ENCODE data around the gene APLP2.
"Not testable (repeated sequence)": the region's sequence is repeated elsewhere in the genome, so short reads cannot be mapped to it uniquely, and the experiment has no call there.

The APLP2 gene

DNA sequence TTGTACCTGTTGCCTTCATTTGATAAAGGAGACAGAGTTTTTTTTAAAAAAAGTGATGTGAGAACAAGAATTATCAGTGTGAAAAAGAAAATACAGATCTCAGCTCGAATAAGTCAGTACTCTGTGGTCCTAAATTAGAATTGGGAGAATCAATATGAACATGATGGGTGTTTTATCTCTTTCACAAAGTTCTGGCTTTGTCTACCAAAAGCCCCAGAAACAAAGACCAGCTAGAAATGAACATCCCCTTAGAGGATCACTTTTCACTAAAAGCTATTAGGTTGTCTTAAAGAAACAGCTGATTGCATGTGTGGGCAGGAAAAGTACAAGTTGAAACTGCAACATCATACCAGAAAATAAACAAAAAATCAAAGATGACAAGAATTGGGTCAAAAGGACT is 81.5 kb downstream of the APLP2 start:
- DNase-seq: no peak

DNA sequence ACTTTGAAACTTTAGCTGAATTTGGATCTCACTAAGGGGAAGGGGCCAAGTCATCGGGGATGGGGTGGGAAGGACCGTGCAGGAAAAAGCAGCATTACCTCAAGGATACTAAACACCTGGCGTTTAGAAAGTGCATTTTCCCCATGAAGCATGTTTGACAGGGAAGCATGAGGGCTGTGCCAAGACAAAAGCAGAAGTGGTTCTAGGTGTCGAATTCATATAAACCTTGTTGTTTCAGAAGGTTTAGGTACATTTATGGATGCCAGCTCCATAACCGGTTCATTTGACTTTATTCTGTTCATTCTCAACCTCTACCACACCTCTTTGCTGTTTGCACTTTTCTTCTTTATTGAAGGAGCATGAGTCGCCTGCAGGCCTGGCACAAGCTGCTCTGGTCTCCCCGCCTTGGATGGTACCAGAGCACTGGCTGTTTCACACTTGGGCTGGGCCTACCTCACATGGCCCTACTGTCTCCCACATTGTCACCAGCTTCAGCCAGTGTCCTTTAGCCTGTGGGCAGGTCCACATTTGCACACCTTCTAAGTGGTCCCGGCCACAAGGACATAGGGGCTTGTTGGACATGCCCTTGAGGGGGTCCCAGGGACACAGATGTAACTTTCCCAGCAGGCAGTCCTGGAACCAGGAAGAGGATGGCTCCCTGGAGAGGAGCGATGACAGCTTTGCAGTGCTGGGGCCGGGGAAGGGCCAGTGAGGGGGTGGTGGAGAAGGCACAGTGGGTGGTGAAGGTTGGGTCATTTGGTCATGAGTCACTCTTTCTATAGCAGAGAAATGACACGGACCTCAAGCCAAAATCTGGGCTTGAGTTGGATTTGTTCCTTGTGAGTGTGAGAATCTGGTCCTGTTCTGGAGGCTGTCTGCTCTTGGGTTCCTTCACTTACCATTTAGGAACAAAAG is 86.7 kb downstream of the APLP2 start:
- DNase-seq: no peak

DNA sequence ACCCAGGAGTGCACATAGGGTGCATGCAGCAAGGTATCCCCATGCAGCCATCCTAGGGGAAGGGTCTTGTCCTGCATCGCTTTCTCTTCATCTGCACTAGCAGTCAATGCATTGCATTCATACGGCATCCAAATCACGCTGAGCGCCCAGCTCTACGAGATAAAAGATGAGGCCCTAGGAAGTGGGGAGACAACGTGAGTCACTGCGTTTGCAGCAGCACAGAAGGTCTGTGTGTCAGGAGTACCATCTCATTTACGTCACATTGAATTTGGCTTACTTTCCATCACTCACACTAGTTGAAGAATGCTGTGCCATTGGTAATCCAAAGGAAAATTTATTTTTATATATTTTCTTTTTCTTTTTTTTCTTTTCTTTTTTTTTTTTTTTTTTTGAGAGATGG is 87.4 kb downstream of the APLP2 start:
- no peak for DNase-seq

DNA sequence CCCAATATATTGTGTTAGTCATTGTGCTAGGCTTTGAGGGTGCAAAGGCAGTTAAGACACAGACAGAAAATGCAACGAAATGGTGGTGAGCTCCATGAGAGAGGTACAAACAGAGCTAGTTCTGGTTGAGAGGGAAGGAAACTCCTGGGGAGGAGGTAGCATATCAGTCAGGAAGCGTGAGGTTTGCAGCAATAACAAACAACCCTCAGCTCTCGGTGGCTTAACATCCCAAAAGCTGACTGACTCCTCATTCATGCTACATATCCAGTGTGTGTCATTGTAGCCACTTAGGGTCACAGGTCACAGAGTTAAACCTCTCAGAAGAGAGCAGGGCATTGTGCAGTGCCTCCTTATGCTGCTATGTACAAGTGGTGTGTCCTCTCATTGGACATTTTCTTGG is 88.1 kb downstream of the APLP2 start:
- no peak for DNase-seq

DNA sequence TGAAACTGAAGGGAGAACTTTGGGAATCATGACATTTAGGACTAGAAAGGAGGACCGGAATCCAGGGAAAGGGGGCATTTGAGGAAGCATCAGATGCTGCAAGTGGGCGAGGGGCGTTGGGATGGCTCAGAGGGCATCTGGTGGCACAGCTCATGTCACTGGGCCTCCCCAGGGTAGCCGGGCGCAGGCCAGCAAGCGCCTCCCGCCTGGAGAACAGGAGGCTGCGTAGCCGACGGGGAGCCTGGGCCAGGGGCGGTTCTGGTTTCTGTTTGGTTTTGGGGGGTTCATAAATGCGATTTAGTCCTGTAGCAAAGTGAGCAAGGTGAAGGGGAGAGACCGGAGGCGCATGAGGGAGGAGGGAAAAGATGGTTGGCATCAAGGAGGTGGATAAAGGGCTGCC is 89.4 kb downstream of the APLP2 start:
- no peak for DNase-seq

DNA sequence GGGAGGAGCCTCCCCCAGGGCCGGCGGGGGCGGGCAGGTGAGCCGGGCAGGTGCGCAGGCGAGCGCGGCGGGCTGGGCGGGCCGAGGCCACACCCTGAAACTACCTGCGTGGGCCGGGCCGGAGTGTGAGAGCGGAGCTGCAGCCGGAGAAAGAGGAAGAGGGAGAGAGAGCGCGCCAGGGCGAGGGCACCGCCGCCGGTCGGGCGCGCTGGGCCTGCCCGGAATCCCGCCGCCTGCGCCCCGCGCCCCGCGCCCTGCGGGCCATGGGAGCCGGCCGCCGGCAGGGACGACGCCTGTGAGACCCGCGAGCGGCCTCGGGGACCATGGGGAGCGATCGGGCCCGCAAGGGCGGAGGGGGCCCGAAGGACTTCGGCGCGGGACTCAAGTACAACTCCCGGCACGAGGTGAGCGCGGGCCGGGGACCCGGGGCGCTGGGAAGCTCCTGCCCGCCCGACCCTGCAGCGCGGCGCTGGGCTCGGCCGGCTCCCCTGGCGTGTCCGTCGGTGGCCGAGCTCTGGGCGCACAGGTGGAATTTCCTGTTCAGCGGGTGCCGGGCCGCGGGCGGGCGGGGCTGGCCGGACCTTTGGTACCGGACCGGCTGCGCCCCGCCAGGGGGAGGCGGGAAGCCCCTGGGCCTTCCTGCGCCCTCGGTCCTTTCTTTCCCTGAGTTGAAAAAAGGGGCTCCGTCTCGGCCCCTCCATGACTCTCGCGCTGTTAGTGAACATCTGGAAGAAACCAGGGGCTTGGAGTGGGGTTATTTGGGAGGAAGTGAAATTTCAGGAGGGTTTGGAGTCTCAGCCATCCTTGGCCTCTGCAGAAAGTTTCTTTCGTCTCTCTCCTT is 90.2 kb downstream of the APLP2 start, which contains the start of gene ST14:
Gene ST14 (plus strand): TSS at position 126 of the 841 bp plus-strand sequence. CDS start 198 bp downstream, at position 324.
- DNase-seq: no peak

DNA sequence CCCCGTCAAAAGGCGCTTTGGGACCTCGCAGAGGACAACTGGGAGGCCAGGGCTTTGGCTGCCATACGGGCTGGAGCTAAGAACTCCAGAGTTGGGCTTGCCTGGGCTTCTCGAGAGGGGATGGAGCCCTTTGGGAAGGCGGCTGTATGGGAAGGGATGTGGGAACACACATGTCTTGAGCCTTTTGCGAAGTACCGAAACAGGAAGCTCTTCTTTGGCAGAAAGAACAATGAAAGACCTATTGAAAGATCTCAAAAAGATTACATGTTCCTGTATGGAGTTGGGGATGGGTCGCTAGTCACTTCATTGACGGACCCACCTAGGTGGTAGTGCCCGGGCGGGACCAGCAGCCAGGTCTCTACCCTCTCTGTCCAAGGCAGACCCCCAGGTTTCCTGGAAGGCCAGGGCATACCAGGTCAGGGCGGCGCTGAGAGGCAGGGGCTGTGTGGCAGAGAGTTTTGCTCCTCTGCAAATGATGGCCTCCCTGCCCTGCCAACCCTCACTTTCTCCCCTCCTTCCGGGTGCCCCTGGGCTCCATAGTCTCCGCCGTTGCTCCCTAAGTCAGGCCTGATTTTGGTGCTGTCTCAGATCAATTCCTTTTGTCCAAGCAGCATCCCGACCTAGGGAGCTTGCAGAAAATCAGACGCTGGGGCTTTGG is 90.9 kb downstream of the APLP2 start:
- no peak for DNase-seq

DNA sequence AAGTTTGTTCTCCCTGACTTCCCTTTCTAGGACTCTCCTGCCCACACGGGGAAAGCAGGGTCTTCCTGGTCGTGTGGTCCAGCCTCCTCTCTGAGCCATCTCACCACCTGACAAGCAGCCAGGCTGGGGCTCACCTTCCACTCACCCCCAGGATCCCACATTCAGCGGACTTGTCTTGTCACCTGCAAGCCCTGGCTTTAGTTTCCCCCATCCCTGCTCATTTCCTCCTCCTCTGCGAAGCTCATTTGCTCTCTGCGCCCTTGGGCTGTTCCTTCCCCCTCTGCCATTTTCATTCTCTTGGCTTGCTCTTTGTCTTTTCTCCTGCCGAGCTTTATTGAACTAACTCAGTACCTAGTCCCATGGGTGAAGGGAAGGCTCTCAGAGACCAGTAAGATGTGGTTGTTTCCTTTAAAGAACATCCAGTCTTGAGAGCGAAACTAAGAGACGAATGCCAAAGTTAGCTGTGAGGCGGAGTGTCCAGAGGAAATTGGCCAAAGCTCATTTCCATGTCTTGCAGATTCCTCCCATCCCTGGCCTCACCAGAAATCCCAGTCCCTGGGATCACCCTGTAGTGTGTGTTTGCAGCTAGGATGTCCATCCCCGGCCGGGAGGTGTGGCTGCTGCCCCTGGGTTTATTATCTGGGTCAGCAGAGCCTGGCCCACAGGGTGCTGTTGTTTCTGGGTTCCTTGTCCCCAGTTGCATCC is 91.9 kb downstream of the APLP2 start:
- no peak for DNase-seq

DNA sequence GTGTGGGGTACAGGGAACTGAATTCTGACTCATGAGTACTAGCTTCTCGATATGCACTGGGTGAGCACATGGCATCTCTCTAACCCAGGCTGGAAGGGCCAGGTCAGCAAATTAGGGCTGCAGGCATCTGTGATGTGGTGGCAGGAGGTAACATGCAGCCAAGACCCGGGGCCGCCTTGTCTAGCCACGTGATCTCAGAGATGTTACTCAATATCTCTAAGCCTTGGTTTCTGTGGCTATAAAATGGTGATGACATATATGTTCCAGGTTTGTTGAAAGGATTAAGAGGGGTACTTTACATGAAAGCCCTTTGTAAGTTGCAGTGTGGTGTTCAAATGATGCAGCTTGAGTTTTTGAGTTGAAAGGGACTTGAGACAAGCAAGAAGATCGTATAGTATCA is 93.0 kb downstream of the APLP2 start:
- DNase-seq: no peak

DNA sequence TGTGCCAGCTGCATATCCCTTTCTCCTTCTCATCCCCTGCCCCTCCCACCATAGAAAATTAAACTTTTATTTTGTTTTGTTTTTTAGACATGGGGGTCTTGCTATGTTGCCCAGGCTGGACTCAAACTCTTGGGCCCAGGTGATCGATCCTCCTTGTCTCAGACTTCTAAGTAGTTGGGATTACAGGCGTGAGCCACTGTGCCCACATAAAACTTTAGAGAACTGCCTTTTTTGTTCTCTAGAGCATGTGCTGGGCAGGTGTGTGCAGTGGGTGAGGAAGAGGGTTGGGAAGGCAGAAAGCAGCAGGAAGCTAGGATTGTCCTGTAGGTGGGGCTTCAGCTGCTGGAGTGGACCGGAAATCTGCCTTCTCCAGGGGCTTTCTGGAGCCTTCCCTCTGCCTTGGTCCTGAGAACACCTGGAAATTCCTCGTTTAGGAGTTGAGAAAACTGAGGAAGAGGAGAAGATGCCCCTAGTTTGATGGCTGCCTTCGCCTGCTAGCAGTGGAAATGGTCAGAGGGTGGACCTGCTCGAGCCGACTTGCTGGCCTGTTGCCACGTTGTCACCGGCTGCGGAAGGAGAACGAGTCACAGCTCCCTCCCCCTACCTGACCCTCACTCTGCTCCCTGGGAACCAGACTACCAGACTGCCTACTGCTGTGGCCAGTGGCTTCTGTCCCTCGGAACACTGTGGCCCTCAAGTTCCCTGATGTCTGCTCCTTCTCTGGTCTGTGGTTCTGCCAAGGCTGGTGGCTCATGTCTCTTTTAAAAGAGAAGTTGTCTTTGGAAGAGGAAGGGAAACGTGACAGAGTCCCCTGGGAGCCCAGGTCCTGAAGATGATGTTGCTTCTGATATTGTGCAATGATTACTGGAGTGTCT is 93.9 kb downstream of the APLP2 start:
- no peak for DNase-seq

DNA sequence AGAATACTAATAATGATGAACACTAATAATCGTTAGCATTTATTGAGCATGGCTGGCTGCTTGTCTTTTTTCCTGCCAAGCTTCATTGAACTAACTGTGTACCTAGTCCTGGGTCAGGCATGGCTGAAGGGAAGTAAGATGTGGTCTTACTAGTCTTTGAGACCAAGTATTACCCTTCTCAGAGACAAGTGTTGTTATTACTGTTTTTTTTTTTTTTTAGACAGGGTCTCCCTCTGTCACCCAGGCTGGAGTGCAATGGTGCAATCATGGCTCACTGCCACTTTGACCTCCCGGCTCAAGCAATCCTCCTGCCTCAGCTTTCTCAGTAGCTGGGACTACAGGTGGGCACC is 94.5 kb downstream of the APLP2 start:
- no peak for DNase-seq

DNA sequence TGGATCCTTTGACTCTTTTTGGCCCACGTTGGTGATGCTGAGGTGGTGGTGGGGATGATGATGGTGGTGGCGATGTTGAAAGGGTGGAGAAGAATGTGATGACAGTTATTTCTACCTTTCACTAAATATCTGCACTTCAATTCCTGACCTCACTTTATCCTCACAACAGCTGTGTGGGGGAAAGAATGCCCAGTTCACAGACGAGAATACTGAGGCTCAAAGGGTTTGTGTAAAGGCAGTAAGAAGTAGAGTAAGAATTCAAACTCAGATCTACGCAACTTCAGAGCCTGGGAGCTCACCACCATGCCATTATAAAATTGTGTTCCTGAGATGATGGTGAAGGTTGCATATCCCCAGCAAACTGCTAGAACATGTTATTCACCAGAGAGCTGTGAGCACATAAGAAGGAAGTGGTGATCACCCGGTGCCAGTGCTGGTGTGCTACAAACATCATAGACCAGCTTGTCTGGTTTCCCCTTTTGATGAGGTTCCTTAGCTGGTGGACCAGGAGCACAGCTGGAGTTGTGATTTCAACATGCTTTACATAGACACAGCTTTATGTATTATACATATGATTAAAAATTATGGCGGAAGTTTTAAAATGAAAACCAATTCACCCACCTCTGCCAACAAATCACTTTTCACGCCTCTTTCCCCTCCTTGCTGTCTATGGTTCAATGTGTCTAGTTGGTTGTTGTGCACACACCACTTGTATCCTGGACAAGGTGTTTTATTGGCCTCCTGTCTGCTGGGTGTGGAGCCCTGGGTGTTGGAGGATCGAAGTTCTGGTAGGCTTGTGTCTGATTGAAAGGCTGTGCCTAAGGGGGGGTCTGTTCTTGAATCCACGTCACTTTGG is 96.1 kb downstream of the APLP2 start:
- DNase-seq: no peak

DNA sequence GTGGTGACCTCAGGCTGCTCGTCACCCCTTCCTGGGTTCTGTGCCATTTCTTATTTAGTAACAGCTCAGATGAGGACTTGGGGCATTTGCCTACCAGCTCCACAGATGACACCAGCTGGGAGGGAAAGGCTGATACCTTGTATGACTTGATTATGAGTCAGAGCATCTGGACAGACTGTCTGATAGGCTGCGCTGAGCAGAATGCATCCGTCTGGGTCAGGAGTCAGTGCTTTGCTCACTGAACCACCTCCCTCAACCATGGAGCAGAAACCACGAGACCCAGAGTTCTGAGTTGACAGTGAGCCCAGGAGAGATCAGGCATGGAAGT is 96.7 kb downstream of the APLP2 start:
- no peak for DNase-seq

DNA sequence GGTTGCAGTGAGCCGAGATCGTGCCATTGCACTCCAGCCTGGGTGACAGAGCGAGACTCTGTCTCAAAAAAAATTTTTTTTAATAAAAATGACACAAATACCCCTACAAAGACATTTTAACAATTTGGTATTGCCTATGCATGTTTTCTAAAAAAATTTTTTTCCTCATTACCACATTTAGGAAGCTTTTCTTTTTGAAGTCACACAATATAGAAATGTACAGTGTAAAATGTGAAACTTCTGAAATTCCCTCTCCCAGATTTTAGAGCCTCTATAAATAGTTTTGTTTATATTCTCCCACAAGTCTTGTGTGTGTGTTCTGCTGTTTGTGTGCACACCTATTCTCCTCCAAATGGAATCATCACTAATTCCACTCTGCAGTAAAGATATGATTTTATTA is 97.5 kb downstream of the APLP2 start:
- DNase-seq: no peak

DNA sequence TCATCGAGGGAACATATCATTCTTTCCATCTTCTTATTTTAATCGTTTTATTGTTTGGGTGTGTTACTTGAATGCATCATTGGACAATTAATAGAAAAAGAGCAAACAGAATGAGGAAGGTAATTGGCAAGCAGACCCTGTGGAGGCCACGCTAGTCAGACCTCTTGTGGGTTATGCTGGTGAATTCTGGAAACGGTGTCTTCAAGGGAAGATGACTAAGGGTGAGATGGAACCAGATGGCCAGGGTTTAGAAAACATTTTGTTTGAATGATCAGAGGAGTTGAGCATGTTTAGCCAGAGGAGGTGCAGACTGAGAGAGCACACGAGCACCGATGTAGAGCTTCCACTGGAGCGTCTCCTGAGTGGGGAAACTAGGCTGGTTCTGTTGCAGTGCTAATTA is 98.4 kb downstream of the APLP2 start:
- no peak for DNase-seq

DNA sequence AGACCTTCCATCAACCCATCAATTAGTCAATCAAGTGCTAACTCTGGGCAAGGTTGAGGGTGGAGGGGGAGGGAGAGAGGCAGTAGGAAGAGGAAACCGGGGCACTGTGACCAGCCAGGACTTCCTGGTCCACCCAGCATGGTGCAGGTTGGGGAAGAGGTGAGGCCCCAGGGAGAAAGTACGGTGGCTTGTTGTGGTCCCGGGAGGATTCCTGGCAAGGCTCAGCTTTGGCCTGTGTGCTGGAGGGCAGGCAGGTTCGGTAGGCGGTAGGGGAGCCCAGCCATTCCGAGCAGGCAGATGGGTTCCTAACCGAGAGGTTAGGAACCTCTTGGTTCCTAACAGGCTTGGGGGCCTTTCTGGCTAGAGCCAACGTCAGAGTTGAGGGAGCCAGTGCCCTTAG is 100.7 kb downstream of the APLP2 start:
- DNase-seq: no peak

DNA sequence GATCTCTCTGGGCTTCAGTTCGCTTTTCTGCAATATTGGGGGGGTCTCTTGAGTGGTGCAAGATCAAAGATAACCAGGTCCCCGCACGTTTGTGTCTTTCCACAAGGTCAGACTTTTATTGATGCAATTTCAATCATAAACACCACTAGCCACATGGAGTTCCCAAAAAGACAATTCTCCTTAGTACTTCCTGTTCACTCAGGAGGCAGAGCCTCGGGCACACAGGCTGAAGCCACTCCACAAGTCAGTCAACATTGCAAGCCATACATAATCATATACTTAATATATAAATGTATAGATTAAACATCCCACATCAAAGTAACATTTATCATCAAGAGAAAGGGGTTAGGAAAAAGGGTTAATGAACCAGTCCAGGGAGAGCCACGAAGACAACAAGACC is 101.8 kb downstream of the APLP2 start:
- no peak for DNase-seq

DNA sequence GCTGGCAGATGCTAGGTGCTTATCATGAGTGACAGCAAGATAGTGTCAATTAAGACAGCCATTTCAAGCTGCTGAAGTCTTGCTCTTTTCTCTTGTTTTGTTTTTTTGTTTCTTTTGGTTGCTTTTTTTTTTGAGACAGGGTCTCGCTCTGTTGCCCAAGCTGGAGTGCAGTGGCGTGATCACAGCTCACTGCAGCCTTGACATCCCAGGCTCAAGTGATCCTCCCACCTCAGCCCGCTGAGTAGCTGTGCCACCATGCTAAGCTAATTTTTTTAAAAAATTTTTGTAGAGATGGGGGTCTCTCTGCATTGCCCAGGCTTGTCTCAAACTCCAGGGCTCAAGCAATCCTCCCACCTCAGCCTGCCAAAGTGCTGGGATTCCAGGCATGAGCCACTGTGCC is 102.3 kb downstream of the APLP2 start:
- DNase-seq: not testable (repeated sequence)

DNA sequence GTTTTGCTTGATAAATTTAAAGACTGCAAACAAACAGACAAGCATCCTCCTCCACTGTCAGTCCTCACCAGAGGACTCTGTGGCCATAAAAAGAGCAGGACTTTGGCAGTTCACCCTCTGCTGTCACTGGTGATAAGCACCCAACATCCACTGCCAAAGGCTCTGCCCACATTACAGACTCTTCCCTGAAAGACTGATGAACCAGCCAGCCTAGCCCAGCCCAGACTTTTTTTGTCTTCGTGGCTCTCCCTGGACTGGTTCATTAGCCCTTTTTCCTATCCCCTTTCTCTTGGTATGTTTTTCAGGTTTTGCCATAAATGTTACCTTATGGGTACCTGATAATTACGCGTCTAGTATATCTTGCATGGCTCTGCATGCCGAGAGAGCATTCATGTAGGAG is 104.9 kb downstream of the APLP2 start:
- DNase-seq: no peak

DNA sequence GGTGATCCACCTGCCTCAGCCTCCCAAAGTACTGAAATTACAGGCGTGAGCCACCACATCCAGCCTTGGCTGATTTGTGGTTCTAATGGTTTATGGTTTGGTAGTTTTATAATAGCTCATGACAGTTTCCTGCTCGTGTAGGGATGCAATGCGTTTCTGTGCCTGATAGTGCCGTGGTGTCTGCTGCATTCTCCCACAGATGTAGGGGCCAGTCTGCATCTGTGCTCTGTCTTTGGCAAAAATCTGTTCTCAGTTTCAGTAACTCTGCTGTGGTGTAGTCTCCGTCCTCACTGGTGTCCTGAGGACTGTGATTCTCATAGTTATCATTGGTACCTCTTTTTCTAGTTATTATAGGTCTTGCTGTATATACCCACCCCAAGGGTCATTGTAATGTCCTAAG is 106.2 kb downstream of the APLP2 start:
- DNase-seq: no peak

DNA sequence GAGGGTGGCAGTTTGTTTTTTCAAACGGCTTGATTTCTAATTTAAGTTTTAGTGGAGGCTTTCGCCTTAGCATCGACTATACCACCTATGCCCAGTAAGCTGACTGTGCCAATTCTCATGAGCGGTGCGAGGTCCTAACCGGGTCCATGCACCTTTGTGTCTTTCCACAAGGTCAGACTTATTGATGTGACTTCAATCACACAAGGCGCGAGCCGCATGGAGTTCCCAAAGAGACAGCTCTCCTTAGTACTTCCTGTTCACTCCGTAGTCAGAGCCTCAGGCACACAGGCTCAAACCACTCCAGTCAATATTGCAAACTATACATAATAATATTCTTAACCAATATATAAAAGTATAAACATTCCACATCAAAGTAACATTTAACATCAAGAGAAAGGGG is 108.1 kb downstream of the APLP2 start:
- no peak for DNase-seq

Data from activated naive CD4-positive, alpha-beta T cell (primary cell).